HG03066 (cell line): ENCODE results near the gene FAM13A.
"Not testable (repeated sequence)": the region's sequence is repeated elsewhere in the genome, so short reads cannot be mapped to it uniquely, and the experiment has no call there.

Source experiments
- ATAC-seq: cut with Tn5 transposase; IDR thresholded peaks from one replicate; pipeline ENCODE4 v1.9.1; 2021; ENCODE audit warnings: low read depth; ENCODE audit not compliant: unreplicated experiment

The FAM13A gene

GRCh38 chr4:88964450-88964849, 92.5 kb downstream of the FAM13A start:
- no peak for ATAC-seq

GRCh38 chr4:88963817-88964216, 93.2 kb downstream of the FAM13A start:
- no peak for ATAC-seq

- no peak for ATAC-seq
Measured at GRCh38 chr4:88962396-88962795, 94.6 kb downstream of the FAM13A start.

GRCh38 chr4:88960576-88960975, 96.4 kb downstream of the FAM13A start:
- no peak for ATAC-seq

- no peak for ATAC-seq
Measured at GRCh38 chr4:88958080-88958479, 98.9 kb downstream of the FAM13A start.

GRCh38 chr4:88957570-88957969, 99.4 kb downstream of the FAM13A start:
- no peak for ATAC-seq

- no peak for ATAC-seq
Measured at GRCh38 chr4:88955580-88956380, 101.2 kb downstream of the FAM13A start.

GRCh38 chr4:88953400-88953799, 103.6 kb downstream of the FAM13A start:
- ATAC-seq = no peak

GRCh38 chr4:88952081-88952480, 104.9 kb downstream of the FAM13A start:
- no peak for ATAC-seq

- ATAC-seq = no peak
Measured at GRCh38 chr4:88949605-88950004, 107.4 kb downstream of the FAM13A start.

- ATAC-seq = no peak
Measured at GRCh38 chr4:88940506-88940905, 116.5 kb downstream of the FAM13A start.

GRCh38 chr4:88939697-88940096, 117.3 kb downstream of the FAM13A start:
- ATAC-seq = no peak

- ATAC-seq = no peak
Measured at GRCh38 chr4:88938138-88938537, 118.8 kb downstream of the FAM13A start.

- ATAC-seq = no peak
Measured at GRCh38 chr4:88937081-88937480, 119.9 kb downstream of the FAM13A start.

GRCh38 chr4:88933414-88934160, 123.4 kb downstream of the FAM13A start:
- no peak for ATAC-seq

- ATAC-seq = no peak
Measured at GRCh38 chr4:88928852-88929251, 128.1 kb downstream of the FAM13A start.

- no peak for ATAC-seq
Measured at GRCh38 chr4:88927420-88927819, 129.6 kb downstream of the FAM13A start.

GRCh38 chr4:88919056-88919455, 137.9 kb downstream of the FAM13A start:
- ATAC-seq = no peak

GRCh38 chr4:88913181-88913580, 143.8 kb downstream of the FAM13A start:
- not testable (repeated sequence) for ATAC-seq

GRCh38 chr4:88911246-88912212, 145.5 kb downstream of the FAM13A start:
- ATAC-seq = no peak

GRCh38 chr4:88910101-88910500, 146.9 kb downstream of the FAM13A start:
- ATAC-seq = no peak
